GM18861 (cell line): ENCODE results near the gene DHRS12.

Experiments
- ATAC-seq: cut with Tn5 transposase; IDR thresholded peaks from one replicate; pipeline ENCODE4 v1.9.1; 2021; ENCODE audit not compliant: unreplicated experiment

DHRS12 gene

DNA sequence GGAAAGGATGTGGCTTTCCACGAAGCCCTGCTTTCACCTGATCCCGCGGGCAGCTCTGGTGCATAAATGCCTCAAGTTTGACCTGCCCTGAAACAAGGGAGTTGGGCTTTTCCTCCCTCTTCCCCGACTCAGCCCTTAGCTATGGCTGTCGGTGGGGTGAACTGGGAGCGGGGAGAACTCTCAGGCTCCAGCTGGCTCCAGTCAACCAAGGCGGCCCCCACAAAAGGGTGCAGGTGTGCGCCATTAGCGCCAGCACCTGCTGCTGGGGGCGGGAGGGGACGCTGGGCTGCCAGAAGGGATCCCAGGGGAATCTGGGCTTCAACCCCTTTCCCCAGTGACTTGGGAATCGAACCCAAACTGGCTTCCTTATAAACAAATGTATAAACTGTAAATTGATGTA, 7.1 kb upstream of the DHRS12 start:
- no peak for ATAC-seq

DNA sequence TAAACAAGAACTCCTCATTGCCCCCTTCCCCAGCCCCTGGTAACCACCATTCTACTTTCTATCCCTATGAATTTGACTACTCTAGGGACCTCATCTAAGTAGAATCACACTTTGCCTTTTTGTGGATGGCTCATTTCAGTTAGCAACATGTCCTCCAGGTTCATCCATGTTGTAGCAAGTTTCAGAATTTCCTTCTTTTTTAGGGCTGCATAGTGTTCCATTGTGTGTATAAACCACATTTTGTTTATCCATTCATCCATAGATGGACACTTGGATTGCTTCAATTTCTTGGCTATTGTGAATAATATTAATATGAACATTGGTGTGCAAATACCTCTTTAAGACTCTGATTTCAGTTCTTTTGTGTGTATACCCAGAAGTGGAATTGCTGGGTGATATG, 4.8 kb upstream of the DHRS12 start:
- ATAC-seq: no peak

DNA sequence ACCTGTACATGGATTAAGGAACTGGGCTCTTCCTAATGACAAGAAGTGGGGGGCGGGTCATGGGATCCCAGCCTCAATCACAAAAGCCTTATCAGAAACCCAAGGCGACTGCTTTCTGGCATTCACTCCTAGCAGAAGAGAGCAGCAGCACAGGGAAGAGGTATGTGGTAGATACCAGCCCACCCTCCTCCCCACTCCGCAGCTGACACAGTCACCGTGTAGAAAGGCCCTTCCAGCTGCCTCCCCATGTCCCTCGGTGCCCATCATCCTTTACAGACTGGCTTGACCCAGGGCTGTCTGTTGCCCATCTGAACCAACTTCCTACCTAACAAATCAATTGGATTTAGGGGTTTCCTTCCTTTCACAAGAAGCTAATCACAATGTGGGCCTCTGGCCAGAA, 3.1 kb upstream of the DHRS12 start:
- ATAC-seq: no peak

DNA sequence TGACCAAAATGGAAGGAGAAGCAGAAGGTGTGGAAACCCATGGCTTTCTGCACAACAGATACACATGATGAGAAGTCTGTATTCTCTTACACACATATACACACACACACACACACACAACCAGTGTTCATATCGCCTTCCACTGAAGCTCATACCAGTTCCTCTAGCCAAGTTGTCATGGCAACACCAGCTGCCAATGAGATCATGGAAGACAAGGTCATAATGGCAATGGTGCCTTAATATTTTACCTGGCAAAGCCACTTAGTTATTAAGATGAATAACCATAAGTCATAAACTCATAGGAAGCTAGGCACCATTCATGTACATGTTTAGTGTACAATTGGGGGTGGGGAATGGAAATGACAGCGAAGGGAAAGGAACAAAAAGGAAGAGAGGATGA, 2.6 kb upstream of the DHRS12 start:
- no peak for ATAC-seq

DNA sequence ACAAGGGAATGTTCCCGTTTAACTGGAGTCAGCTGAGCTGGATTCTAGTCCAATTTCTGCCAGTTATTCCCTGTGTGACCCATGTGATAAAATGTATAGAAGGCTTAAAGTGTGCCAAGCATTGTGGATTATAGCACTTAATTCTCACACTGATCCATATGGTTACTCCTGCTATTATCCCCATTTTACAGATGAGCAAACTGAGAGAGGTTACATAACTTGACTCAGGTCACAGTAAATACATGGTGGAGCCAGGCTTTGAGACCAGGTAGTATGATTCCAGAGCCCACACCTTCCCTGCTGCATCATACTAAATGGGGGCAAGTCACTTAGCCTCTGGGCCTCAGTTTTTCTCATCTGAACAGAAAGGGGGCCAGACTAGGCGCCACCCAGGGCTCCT, 2.0 kb upstream of the DHRS12 start:
- no peak for ATAC-seq

DNA sequence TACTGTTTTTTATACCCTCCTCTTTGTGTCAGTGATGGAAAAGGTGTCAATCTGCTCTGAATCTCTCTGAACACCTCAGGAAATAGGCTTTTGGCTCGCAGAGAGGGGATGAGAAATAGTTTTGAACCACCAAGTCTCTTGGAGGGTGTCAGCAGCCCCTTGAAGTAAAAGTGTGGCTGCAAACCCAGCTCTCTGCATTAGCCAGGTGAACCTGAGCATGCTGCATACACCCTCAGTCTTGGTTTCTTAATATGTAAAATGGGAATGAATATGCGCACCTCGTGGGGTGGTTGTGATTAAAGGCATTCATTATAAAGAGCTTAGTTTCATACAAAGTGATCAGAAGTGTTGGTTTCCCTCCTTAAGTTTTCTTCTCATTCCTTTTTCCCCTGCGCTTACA, 1.4 kb upstream of the DHRS12 start:
- ATAC-seq: no peak

DNA sequence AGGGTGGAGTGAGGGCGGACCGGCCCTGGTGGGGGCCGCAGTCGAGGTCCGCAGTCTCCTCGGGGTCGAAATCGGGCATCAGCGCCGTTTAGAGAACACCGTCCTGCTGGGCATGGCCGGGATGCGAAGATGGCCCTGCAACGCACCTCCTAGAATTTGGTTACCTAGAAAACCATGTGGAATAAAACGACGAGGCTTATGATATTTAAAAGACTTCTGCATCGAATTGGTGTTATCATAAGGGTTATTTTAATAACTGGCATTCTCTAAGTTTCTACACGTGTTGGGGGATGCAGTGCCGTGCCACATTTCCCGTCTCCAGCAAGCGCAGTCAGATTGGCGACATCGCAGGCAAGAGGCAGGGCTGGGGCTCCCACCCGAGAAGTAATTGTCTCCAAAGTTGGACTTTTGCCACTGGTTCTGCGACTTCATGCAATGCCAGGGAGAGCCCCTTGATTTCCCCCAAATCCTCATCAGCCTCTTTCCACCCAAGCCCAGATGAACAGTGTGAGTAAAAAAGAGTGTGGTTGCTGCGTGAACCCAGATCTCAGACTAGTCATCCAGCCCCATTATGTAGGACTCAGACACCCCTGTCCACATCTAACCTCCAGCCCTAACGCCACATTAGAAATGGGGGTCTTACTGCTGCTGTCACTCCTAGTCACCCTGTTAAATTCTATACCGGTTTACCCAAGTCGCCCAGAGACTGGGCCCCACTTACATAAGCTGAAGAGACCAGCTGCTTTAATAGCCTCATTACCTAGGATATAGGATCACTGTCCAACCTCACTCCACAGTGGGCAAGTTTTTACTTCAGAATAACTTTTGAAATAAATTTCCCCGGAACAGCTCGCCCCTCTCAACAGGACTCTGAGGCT, 571 bp upstream of the DHRS12 start:
- no peak for ATAC-seq

DNA sequence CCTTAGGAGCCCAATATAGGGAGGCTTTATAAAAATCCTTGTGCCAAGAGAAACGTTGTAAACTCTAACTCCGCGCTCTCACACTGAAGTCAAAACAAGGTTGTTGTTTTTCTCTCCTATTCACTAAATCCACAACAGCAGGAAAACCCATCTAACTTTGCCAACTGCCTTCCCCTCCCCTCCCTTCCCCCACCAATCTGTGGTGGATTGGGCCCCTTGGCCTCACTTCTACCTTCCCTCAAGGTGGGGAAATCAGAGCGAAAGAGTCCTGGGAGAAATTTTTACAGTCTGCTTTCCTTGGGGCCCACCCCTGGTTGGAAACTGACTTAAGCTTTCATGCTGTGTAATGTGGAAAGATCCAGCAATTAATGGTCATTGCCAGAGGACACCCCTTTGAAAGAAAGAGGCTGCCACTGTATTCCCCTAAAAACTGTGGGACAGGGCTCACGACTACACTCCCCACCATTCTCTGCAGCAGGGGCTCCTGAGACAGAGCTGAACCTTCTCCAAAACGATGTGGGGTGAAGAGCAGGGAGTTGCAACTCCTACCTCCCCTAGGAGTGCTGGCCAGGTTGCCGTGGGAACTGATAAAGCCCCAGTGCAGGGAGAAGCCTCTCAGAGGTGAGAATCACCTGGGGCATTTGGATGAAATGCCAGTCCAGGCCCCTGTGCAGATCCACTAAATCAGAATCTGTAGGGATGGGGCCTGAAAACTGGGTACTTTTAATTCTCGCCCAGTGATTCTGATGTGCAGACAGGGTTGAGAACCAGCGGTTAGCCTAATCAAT, 1.1 kb downstream of the DHRS12 start:
- no peak for ATAC-seq

DNA sequence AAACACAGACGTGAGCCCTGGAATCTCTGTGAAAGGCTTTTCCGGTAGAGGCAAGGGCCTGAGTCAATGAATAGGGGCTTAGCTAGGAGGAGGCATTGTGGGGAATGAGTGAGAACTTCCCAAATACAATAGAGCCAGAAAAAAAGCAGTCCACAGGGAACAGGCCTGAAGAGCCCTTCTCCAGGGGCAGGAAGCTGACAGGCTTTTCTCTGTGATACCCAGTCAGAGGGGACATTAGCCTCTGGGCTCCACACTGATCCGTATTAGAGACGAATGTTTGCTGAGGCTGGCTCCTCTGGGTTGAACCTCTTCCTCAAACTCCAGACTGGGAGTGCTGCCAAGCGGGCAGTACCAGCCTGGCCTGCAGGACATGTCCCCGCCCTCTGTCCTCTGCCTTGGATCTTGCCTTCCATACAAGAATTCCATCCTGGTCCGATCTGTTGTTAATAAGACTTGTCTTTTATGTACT, 2.3 kb downstream of the DHRS12 start:
- no peak for ATAC-seq

DNA sequence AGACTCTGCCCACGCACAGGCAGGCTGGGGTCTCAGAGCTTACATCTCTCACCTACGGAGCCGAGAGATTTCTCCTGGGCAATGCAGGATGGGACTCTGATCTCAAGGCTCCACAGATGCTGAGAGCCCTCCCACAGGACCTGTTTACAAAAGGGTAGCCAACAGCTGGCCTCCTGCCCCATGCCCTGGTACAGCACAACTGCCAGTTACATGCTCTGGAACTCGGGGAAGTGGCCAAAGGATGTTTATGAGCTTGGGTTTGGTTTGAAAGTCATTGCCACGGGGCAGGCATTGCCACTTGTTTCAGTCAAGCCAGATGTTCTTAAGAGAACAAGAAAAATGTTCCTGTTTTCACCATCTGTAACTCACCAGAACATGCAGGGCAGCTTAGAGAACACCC, 3.5 kb downstream of the DHRS12 start:
- no peak for ATAC-seq

DNA sequence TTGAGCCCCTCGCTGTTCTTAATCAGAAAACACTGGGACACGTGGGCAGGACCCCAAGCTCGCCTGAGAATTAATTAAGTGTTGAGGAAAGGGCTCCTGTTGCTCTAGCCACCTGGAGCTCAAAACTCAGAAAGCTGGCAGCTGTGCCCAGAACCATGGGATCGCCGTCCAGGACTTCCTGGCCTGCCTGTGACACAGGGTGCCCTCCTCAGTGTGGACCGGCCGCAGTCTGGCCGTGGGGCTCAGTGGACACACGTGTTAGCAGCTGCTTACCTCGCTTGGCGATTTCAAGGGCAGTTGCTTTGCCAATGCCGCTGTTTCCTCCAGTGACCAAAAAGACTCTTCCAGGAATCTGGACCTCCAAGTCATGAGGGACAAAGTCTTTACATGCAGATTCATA, 4.7 kb downstream of the DHRS12 start:
- ATAC-seq: no peak

DNA sequence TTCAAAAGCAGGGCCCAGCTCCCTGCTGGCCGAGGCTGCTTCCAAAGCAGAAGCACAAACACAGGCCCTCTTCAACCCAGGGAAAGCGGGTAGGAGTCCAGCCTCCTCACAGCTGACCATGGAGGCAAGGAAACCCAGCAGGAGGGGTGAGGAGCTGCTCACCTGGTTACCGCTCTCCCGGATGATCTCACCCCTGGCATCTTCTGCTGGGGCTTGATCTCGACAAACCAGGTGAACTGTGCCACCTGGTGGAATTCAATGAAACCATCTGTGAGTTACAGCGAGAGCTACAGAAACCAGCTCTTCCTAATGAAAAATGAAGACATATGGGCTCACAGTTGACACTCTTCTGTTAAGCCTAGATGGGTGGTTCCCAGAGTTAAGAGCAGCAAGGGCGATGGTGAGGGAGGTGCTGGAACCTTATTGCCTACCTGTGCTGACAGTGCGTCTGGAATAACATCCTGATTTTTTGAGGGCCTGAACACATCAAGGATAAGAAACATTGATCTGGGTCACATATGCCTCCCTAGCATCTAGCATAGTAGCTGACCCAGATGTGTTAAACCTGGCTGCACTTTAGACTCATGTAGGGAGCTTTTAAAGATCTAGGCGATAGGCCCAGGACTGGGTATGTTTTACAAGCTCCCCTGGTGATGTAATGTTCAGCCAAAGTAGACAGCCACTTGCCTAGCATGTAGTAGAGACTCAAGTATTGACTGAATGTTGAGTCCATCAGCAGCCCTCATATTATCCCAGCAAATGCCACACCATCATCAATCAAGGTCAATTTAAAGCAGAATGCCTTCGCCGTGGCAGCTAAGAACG, 6.1 kb downstream of the DHRS12 start:
- ATAC-seq: peak; percentile 43

DNA sequence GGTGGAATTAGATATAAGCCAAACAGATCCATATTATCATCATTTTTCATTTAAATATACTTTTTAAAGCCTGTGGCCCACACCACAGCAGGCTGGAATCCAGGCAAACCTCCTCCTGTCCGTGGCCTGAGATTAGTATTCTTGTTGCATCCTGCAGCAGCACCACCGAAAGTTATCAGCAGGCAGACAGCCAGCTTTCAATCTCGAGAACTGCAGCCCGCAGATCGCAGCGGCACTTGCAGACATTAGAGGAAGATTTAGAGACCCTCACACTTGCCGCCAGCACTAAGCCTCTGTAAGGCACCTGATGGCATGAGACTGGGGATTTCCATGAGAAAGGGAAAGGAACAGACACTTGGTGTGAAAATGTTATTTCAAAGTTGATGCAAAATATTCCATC, 7.4 kb downstream of the DHRS12 start:
- ATAC-seq: no peak

DNA sequence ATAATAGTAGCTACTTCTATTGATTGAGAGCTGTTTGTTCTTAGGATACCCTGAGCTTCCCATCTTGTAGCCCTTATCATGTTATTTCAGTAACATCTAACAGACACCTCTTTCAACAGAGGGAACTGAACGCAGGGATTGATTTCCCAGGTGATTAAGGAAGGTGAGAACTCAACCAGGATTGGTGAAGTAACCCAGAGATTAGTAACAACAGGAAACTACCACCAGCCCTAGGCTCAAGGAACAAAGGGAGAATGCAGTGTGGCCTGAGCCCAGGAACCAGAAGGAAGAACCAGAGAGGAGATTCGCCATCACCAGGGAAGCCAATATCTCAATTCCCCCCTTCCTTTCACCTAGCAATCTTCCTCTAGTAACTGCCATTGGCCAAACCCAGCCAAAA, 8.5 kb downstream of the DHRS12 start:
- no peak for ATAC-seq

DNA sequence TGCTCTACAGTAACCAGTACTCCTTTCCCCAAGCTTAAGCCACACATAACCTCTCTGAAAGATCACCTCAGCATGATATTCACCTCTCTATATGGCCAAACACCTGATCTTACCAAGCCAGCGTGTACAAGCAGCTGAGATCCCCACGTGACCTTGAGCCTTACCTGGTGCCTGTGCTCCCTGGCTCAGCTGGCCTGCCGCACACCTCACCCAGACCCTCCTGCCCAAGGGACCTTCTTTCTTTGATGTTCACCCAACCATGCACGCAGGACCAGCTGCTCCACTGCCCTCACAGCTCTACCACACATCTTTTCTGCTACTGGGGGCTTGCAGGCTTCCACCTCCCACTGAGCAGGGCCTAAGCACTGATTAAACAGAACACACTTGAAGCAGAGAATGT, 9.0 kb downstream of the DHRS12 start:
- no peak for ATAC-seq

DNA sequence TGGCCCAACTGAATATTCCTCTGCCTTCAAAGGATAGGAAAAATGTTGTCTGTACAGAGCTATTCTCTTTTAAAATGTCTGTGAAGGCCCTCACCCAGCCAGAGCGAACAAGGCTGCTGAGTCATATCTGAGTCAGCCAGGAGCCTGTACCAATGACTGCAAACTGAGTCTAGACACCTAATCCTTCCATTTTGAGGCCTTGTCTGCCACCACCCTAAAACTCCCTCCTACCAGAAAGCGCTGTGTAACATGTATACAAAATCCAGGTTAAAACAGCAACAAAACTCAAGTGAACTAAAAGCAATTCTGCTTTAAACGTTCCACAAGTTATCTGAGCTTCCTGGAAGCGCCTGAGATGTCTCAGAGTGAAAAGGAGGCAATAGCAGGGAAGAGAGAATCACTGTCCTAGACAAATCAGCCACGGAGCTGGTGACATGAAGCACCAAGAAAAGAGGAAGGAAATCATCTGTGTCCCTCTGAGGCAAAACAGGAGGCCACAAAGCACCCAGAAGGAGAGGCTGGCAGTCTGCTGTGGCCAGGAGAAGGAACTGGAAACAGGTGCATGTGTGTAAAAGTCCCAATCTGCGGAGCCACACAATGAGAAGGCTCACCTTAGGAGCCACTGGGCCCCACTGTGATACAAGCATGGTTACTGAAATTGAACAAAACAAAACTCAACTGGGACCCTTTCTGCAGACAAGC, 10.2 kb downstream of the DHRS12 start:
- ATAC-seq: peak; percentile 32

DNA sequence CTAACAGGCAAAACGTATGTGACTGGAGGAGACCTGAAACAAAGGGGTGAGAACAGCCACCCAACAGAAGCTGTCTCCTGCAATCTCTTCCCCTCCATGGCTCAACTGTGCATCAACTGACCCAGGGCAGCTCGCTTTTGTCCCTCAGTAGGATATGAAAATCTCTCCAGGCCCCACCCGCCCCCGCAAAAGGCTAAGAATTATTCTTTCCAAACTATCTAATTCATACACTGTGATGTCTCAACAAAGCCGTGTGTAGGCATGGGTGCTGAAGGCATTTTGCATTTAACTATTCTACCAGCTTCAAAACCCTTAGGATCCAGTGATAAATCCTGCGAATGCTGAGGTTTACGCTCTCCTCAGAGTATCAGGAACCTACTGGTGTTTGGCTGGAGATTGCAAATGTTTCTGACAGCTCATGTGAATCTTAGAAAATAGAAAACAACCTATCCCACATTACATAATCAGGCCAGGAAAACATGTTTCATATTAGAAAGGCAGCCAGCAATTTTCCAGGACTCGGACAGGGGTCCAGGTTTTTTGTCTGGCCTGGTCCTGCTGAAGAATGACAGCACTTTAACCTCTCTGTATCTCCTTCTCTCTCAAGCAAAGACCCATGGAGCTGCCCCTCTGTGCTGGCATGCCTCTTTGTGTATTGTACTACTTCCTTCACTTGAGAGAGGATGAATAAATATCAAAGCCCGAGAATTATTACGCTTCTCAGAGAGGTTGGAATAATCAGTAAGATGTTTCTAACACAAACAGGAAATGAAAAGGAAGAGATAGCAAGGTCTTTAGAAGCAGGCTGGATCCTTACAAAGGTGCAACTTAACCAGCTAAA, 17.3 kb downstream of the DHRS12 start:
- no peak for ATAC-seq

DNA sequence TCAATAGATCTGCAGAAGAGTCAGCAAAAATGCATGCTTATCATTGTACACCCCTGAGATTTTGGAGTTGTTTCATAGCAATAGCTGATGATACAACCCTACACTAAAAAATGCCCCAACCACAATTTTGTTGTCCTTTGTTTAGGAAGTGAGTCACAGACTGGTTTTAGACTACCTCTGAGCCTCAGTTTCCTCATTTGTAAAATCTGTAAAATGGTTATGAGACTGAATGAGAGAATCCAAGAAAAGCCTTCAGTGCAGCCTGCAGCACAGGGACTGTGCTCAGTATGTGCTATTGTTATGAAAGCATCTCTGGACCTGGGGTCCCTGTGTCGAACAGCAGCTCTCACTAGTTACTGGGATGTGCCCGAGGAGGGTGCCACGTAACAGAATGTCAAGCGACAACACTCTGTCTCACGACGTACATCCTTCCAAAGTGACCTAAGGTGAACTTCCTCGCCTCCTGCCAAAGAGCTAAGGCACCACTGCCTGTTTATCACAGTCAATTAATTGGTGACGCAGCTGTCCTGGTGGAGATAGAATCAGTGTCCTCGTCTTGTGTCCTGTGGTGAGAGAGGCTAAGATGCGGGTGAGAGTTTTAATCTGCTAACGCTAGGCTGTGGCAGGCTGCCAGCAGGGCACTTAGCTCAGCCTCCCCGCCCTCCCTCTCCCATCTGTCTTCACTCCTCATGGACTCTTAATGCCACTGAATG, 18.1 kb downstream of the DHRS12 start:
- ATAC-seq: no peak

DNA sequence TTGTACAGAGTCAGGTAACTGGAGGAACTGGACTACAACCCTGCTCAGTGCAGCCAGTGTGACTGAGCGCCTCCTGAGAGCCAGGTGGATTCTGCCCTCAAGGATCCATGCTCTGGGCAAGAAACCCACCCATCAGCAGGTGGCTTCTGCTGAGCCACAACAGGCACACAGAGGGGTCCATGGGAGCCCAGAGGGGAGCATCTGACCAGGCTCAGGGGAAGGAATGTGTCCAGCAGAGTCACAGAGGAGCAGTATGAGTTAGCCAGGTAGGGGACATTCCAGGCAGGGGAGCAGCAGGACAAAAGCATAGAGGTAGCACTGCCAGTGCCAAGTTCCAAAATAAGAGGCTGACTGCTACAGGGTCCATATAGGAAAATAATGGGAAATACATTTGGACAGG, 19.9 kb downstream of the DHRS12 start:
- ATAC-seq: no peak
